H9 (cell line): ENCODE measurements around the gene FARS2. TPM values are rescaled to one million over a fixed set of nuclear protein-coding genes. Genes with fewer than 3 reads are reported as not detected.

Experiments used
- DNase-seq: peaks from one replicate; pipeline ENCODE4 v3.0.0-alpha.2; 2017
- H2AFZ ChIP-seq: one replicate; pipeline ENCODE4 v1.6.1; 2013; ENCODE audit warnings: mild to moderate bottlenecking, low read length, control low read depth, moderate library complexity
- H2AK5ac ChIP-seq: 2 replicates; pipeline ENCODE4 v1.6.1; 2013; ENCODE audit warnings: low read length, control low read depth, mixed read lengths; ENCODE audit not compliant: insufficient read length
- H2BK120ac ChIP-seq: one replicate; pipeline ENCODE4 v1.6.1; 2013; ENCODE audit warnings: low read depth, mild to moderate bottlenecking, low read length, control low read depth, inconsistent platforms; ENCODE audit not compliant: poor library complexity, severe bottlenecking
- H2BK12ac ChIP-seq: 2 replicates; pipeline ENCODE4 v1.6.1; 2013; ENCODE audit warnings: low read length, control low read depth, mixed read lengths, low read depth; ENCODE audit not compliant: insufficient read length
- H2BK15ac ChIP-seq: 2 replicates; pipeline ENCODE4 v1.6.1; 2013; ENCODE audit warnings: low read depth, low read length, control low read depth
- H2BK20ac ChIP-seq: one replicate; pipeline ENCODE4 v1.6.1; 2013; ENCODE audit warnings: low read depth, mild to moderate bottlenecking, low read length, control low read depth, inconsistent platforms; ENCODE audit not compliant: poor library complexity, severe bottlenecking
- H2BK5ac ChIP-seq: 2 replicates; pipeline ENCODE4 v1.6.1; 2013; ENCODE audit warnings: low read length, control low read depth, mixed read lengths; ENCODE audit not compliant: insufficient read length
- H3K14ac ChIP-seq: 2 replicates; pipeline ENCODE4 v1.6.1; 2013; ENCODE audit warnings: low read length, control low read depth; ENCODE audit not compliant: insufficient read depth
- H3K18ac ChIP-seq: 2 replicates; pipeline ENCODE4 v1.6.1; 2013; ENCODE audit warnings: low read depth, mild to moderate bottlenecking, mixed read lengths, low read length, control low read depth; ENCODE audit not compliant: insufficient read length
- H3K23ac ChIP-seq: 2 replicates; pipeline ENCODE4 v1.6.1; 2013; ENCODE audit warnings: low read length, control low read depth, mixed read lengths, low read depth; ENCODE audit not compliant: insufficient read length
- H3K23me2 ChIP-seq: 2 replicates; pipeline ENCODE4 v1.6.1; 2013; ENCODE audit warnings: low read depth, mild to moderate bottlenecking, mixed read lengths, low read length, control low read depth; ENCODE audit not compliant: insufficient read length, poor library complexity, severe bottlenecking
- H3K27ac ChIP-seq: 2 replicates; pipeline ENCODE4 v1.5.1; 2013; ENCODE audit warnings: low read length, control low read depth, mixed read lengths, low read depth; ENCODE audit not compliant: insufficient read length
- H3K27me3 ChIP-seq: 2 replicates; pipeline ENCODE4 v1.6.1; 2013; ENCODE audit warnings: low read length, control low read depth, inconsistent platforms; ENCODE audit not compliant: insufficient read depth
- H3K4ac ChIP-seq: 2 replicates; pipeline ENCODE4 v1.6.1; 2013; ENCODE audit warnings: low read depth, mild to moderate bottlenecking, control low read depth, inconsistent platforms, low read length, moderate library complexity
- H3K4me1 ChIP-seq: 2 replicates; pipeline ENCODE4 v1.6.1; 2013; ENCODE audit warnings: low read length, control low read depth, inconsistent platforms; ENCODE audit not compliant: insufficient read depth
- H3K4me2 ChIP-seq: 2 replicates; pipeline ENCODE4 v1.6.1; 2013; ENCODE audit warnings: low read length, control low read depth, mixed read lengths; ENCODE audit not compliant: insufficient read length, insufficient read depth
- H3K56ac ChIP-seq: 2 replicates; pipeline ENCODE4 v1.6.1; 2013; ENCODE audit warnings: low read depth, mild to moderate bottlenecking, mixed read lengths, low read length, control low read depth; ENCODE audit not compliant: insufficient read length
- H3K79me1 ChIP-seq: 2 replicates; pipeline ENCODE4 v1.6.1; 2013; ENCODE audit warnings: low read depth, mild to moderate bottlenecking, moderate library complexity, low read length, control low read depth, inconsistent platforms; ENCODE audit not compliant: insufficient read depth, poor library complexity, severe bottlenecking
- H3K79me2 ChIP-seq: 2 replicates; pipeline ENCODE4 v1.6.1; 2013; ENCODE audit warnings: low read length, control low read depth, inconsistent platforms; ENCODE audit not compliant: insufficient read depth
- H3K9ac ChIP-seq: 2 replicates; pipeline ENCODE4 v1.6.1; 2013; ENCODE audit warnings: low read length, control low read depth, mixed read lengths; ENCODE audit not compliant: insufficient read length; ENCODE audit errors: extremely low read depth
- H3K9me3 ChIP-seq: one replicate; pipeline ENCODE4 v1.6.1; 2013; ENCODE audit warnings: low read depth, low read length, inconsistent platforms; ENCODE audit not compliant: control insufficient read depth
- H3T11ph ChIP-seq: one replicate; pipeline ENCODE4 v1.6.1; 2013; ENCODE audit warnings: mild to moderate bottlenecking, low read length, control low read depth, inconsistent platforms
- H4K20me1 ChIP-seq: one replicate; pipeline ENCODE4 v1.6.1; 2013; ENCODE audit not compliant: control insufficient read depth, insufficient read length, insufficient read depth
- H4K5ac ChIP-seq: 2 replicates; pipeline ENCODE4 v1.6.1; 2013; ENCODE audit warnings: low read depth, mild to moderate bottlenecking, mixed read lengths, low read length, control low read depth; ENCODE audit not compliant: insufficient read length
- H4K8ac ChIP-seq: replicated peaks from 2 replicates; pipeline ENCODE4 v1.6.1; 2013; ENCODE audit warnings: low read length, control low read depth, mixed read lengths, low read depth; ENCODE audit not compliant: insufficient read length
- H4K91ac ChIP-seq: 2 replicates; pipeline ENCODE4 v1.6.1; 2013; ENCODE audit warnings: low read depth, mild to moderate bottlenecking, moderate library complexity, mixed read lengths, low read length, control low read depth; ENCODE audit not compliant: insufficient read length
- H3K27ac Mint-ChIP-seq, 3 experiments: 2 replicates in 2 of 3; 3 replicates in 1 of 3; pipeline ENCODE4 v1.8.0; 2020 to 2021; ENCODE audit warnings: mixed read lengths in 3 of 3, mild to moderate bottlenecking in 1 of 3, moderate library complexity in 1 of 3
- H3K27me3 Mint-ChIP-seq: 2 replicates; pipeline ENCODE4 v1.8.0; 2021; ENCODE audit warnings: low read depth, mild to moderate bottlenecking, moderate library complexity, mixed read lengths
- H3K36me3 Mint-ChIP-seq, 3 experiments: 2 replicates in 2 of 3; 3 replicates in 1 of 3; pipeline ENCODE4 v1.8.0; 2020 to 2021; ENCODE audit warnings: low read depth in 3 of 3, mixed read lengths in 3 of 3; ENCODE audit not compliant: insufficient read depth in 1 of 3
- H3K4me1 Mint-ChIP-seq, 2 experiments: 2 replicates each; pipeline ENCODE4 v1.8.0; 2020; ENCODE audit warnings: mixed read lengths in 2 of 2
- H3K4me3 Mint-ChIP-seq, 2 experiments: 2 replicates in 1 of 2; 3 replicates in 1 of 2; pipeline ENCODE4 v1.8.0; 2020 to 2021; ENCODE audit warnings: mild to moderate bottlenecking in 2 of 2, mixed read lengths in 2 of 2, moderate library complexity in 1 of 2
- H3K9me3 Mint-ChIP-seq, 2 experiments: 2 replicates in 1 of 2; 3 replicates in 1 of 2; pipeline ENCODE4 v1.8.0; 2020; ENCODE audit warnings: mild to moderate bottlenecking in 2 of 2, mixed read lengths in 2 of 2, moderate library complexity in 1 of 2
- WGBS: extraction: QIAGEN DNeasy Blood & Tissue Kit; methylation state at CpG from one replicate; pipeline ENCODE4 v1.1.7; 2013; ENCODE audit warnings: missing lambda C conversion rate, low lambda C conversion rate, mixed read lengths; ENCODE audit not compliant: insufficient read length; ENCODE audit errors: extremely low coverage; 5-methylcytosine and 5-hydroxymethylcytosine counted together
- total RNA-seq: library from RNA; stranded (reverse); gene quantifications from 2 replicates; pipeline ENCODE4 v1.2.1, GENCODE V29; 2021
- TF ChIP-seq, protein P1 (sequence below): fragments of 200-600 bp; sonication (generic); conservative IDR thresholded peaks from 3 replicates; pipeline ENCODE4 v1.8.0; 2021; ENCODE audit warnings: antibody characterized with exemption, mild to moderate bottlenecking

Gene FARS2
- total RNA-seq, 1 experiment from 2014 or later = 8.5 TPM

DNA sequence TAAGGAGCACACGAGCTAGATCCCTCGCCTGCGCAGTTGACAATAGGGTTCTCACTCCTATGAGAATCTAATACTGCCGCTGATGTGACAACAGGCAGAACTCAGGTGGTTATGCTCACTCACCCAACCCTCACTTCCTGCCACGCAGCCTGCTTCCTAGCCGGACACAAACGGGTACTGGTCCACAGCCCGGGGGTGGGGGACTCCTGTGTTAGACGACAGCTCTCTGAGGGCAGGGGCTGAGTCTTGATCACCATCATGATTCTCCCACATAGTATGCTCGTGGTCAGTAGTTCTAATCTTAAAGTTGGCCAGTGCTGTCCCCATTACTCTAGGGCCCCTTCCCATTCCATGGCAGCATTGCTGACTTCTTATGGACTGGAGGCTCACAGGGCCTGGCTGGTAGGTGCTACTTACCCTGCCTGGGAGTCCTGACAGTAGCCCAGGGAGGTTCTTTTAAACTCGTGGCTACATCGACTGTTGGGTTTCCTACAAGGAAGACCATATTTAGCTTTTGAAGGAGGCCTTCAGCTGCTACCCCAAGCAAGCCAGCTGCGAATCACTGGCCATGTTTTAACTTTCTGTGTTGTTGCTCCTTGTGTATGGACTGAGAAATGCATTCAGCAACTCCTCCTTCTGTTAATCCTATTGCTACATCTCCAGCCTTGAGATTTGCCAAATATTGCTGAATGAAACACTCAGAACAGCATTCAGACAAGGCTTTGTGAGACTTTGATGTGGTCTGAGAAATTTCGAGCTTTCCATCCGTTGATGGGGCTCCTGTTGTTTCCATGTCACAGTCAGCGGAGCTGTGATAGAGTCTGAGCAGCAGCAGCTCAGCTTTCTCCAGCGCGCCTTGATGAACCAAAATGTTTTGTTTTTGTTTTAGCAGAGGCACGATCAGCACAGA is 445.1 kb downstream of the FARS2 start:
- Histone ChIP-seq H2BK120ac (no peak overlapping the region), H2AFZ (no peak overlapping the region), H4K91ac (no peak overlapping the region), H3K27me3 (no peaks in the 10 kb centered on the region), H2BK15ac (no peak overlapping the region), H3K9me3 (no peaks in the 10 kb centered on the region), H2BK5ac (no peak overlapping the region), H3K23me2 (no peaks in the 10 kb centered on the region), H4K8ac (no peak overlapping the region), H3K27ac (no peak overlapping the region), H3K14ac (no peak overlapping the region), H3K4me2 (no peak overlapping the region), H2BK12ac (no peak overlapping the region), H3K79me2 (no peaks in the 10 kb centered on the region), H3T11ph (no peak overlapping the region), H3K79me1 (no peaks in the 10 kb centered on the region), H3K56ac (no peak overlapping the region), H4K20me1 (no peaks in the 10 kb centered on the region), H2BK20ac (no peak overlapping the region), H2AK5ac (no peak overlapping the region), H3K4ac (no peak overlapping the region), H3K9ac (no peak overlapping the region), H4K5ac (no peak overlapping the region), H3K23ac (no peak overlapping the region), H3K18ac (no peak overlapping the region), H3K4me1 (no peaks in the 10 kb centered on the region)
- Mint-ChIP-seq H3K27ac (no peak overlapping the region), H3K9me3 (no peaks in the 10 kb centered on the region), H3K27me3 (peaks cover 3% of the 10 kb centered on the region; the same call in 1 of the 2 replicates), H3K36me3 (peaks cover 0 to 2% (median 0%) of the 10 kb centered on the region in 3 experiments; a peak in 2 of 7 replicates), H3K4me1 (peaks cover 6 to 13% of the 10 kb centered on the region in 2 experiments; a peak in 3 of 4 replicates), H3K4me3 (no peak overlapping the region)
- DNase-seq = no peak
- TF ChIP-seq, protein P1, sequence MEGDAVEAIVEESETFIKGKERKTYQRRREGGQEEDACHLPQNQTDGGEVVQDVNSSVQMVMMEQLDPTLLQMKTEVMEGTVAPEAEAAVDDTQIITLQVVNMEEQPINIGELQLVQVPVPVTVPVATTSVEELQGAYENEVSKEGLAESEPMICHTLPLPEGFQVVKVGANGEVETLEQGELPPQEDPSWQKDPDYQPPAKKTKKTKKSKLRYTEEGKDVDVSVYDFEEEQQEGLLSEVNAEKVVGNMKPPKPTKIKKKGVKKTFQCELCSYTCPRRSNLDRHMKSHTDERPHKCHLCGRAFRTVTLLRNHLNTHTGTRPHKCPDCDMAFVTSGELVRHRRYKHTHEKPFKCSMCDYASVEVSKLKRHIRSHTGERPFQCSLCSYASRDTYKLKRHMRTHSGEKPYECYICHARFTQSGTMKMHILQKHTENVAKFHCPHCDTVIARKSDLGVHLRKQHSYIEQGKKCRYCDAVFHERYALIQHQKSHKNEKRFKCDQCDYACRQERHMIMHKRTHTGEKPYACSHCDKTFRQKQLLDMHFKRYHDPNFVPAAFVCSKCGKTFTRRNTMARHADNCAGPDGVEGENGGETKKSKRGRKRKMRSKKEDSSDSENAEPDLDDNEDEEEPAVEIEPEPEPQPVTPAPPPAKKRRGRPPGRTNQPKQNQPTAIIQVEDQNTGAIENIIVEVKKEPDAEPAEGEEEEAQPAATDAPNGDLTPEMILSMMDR = no peak
- WGBS = no CpG with 5 or more reads among the region's 19 CpGs
